GM21717 (cell line): ENCODE results near the gene PIANP.
A peak's percentile ranks its signal among the peaks of the same experiment; 100 is the strongest.
"Not testable (repeated sequence)": the region's sequence is repeated elsewhere in the genome, so short reads cannot be mapped to it uniquely, and the experiment has no call there.

Experiments used
- ATAC-seq: cut with Tn5 transposase; IDR thresholded peaks from one replicate; pipeline ENCODE4 v1.9.1; 2021; ENCODE audit warnings: mild to moderate bottlenecking, moderate library complexity; ENCODE audit not compliant: unreplicated experiment

PIANP gene, protein sequence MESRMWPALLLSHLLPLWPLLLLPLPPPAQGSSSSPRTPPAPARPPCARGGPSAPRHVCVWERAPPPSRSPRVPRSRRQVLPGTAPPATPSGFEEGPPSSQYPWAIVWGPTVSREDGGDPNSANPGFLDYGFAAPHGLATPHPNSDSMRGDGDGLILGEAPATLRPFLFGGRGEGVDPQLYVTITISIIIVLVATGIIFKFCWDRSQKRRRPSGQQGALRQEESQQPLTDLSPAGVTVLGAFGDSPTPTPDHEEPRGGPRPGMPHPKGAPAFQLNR

DNA sequence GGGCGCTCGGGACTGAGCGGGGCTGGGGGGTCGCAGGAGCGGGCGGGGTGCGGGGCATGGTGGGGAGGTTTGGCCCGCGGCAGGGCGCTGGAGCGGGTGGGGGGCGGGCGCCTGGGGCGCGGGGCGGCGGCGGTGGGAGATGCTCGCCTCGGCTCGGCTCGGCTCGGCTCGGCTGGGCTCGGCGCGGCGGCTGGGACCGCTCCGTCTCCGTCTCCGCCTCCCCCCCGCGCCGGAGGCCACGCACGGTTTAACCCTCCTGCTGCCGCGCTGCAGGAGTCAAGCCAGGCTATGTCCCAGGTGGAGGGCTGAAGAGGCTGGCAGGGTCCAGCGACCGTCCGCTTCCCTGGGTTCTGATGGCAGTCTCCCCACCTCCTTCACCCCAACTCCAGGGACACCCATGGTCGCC is at the start of gene PIANP:
Gene PIANP (minus strand): TSS at position 170 of the 406 bp plus-strand sequence. CDS start 2,754 bp downstream, outside the sequence.
- no peak for ATAC-seq

DNA sequence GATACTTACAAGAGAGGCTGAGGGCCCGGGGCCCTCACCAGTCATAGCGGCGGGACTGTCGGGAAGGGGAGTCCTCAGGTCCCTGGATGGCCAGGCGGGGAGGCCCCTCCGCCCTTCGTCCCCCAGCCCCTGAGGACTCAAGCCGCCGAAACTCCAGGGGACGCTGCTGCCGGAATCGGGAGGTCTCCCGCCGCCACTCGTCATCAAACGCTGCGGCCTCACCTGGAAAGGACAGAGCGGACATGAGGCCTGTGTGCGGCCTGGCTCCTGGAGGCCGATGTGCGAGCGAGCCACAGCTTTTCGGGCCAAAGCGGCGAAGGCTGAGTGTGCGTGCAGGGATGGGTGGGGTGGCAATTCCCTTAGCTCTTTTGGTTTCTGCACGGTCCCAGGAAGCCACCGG is 48.1 kb upstream of the PIANP start:
- ATAC-seq = no peak

DNA sequence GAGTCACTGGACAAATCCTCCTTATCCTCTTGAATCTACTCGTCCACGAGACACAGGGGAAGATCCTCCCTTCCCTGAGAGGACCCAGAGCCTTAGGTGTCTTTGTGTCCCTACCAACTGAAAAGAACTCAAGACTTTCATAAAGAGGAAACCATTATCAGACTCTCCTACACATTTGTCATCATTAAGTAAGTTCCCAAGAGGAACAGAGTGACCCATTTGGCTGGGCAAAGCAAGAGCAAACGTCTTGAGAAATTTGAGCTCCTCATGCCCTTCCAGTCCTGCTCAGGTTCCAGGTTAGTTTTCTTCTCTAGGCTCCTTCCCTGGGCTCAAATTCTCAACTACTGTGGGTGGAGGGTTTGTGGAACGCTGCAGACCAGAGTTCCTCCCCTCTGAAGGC is 46.6 kb upstream of the PIANP start:
- ATAC-seq = no peak

DNA sequence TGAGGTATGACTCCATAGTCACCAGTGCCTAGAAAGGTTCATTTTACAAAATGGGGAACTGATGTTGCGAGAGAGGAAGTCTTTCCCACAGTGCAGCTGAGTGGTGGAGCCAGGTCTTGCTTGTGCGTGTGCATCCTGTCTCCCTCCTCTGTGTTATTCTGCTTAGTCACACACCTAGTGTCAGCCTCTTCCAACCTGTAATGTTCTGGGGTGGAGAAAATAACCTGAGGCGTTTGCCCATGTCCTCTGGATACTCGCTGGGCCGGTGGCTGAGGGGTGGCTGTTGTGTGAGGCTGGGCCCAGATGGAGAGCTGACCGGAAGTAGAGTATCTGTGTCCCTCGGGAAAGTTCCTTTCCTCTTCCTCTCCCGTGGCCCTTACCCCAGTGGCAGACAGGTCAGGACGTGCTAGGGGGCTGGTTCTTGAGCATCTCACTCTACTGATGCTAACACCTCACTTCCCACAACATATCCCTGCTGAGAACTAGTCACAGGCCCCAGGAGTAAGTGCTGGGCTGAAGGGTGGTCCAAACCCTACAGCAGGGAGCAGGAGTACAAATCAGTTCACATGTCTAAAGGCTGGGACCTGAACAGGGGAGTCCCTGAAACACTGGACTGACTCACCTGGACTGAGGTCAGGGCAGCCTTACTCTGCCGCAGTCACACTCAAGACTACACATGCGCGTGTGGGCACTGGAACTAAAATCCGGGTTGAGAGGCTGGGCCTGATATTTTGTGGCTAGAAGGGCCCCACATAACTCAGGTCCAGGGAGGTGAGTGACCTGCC is 45.3 kb upstream of the PIANP start:
- ATAC-seq = no peak

DNA sequence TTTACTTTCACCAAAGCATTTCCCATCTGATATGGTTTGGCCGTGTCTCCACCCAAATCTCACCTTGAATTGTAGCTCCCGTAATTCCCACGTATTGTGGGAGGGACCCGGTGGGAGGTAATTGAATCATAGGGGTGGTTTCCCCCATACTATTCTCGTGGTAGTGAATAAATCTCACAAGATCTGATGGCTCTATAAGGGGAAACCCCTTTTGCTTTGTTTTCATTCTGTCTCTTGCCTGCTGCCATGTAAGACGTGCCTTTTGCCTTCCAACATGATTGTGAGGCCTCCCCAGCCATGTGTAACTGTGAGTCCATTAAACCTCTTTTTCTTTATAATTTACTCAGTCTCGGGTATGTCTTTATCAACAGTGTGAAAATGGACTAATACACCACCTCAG is 42.7 kb upstream of the PIANP start:
- ATAC-seq = not testable (repeated sequence)

DNA sequence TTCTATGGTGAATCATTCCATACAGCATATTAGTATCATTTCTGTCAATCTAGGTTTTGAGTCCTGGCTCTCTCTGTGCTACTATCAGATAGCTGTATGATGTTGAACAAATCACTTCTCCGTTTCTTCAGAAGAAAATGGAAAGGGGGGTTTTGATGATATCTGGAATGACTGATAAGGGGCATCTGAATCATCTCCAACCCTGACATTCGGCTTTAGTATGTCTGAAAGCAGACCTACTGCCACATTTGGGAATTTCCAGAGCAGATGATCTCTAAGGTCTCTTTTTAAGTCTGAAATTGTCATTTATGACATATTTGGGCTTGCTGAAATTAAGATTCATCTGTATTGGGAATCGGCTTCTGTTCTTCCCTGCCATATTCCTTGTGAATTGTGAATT is 42.2 kb upstream of the PIANP start:
- no peak for ATAC-seq

DNA sequence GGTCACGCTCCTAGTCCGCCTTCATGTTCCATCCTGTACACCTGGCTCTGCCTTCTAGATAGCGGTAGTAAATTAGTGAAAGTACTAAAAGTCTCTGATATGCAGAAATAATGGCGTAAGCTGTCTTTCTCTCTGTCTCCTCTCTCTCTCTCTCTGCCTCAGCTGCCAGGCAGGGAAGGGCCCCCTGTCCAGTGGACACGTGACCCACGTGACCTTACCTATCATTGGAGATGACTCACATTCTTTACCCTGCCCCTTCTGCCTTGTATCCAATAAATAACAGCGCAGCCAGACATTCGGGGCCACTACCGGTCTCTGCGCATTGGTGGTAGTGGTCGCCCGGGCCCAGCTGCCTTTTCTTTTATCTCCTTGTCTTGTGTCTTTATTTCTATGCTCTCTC is 41.5 kb upstream of the PIANP start:
- ATAC-seq = not testable (repeated sequence)

DNA sequence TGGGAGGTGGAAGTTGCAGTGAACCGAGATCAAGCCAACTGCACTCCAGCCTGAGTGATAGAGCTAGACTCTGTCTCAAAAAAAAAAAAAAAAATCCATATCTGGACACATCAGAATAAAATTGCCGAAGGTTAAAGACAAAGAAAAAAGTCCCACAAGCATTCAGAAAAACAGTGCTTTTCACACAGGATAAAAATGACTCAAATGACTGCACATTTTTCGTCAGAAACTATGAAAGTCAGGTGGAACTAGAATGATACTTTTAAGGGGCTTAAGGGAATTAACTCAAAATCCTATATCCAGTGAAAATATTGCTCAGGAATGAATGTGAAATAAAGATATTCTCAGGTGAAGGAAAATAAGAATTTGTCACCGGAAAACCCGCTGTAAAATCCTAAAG is 36.1 kb upstream of the PIANP start:
- ATAC-seq = no peak

DNA sequence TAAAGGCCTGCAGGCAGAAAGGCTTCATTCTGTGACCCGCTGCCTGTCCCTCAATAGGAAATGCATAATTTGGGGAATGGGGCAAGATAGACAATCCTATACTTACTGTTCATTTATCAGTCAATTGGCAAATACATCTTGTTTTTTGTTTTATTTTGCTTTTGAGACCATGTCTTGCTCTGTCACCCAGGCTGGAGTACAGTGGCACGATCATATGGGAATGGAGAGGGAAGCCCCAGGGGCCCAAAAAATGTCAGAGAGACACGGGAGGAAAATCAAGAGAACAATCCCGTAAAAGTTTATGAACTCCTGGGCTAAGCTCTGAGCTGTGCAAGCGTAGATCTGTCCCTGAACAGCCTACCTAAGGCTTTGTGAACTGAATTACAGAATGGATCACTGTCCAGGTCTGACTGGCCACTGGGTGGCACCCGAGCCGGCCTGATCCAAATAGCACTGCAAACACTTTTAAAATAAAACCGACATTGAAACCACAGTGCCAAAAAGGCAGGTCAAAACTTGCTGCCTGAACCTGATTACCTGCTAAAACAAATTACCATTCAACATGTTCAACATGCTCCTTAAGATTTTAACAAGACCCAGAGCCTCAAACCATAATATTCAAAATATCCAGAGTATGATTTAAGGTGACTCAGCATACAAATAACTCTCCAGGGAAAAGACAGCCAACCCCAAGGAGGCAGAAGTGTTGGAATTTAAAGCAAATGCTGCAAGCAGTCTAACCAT is 35.0 kb upstream of the PIANP start:
- no peak for ATAC-seq

DNA sequence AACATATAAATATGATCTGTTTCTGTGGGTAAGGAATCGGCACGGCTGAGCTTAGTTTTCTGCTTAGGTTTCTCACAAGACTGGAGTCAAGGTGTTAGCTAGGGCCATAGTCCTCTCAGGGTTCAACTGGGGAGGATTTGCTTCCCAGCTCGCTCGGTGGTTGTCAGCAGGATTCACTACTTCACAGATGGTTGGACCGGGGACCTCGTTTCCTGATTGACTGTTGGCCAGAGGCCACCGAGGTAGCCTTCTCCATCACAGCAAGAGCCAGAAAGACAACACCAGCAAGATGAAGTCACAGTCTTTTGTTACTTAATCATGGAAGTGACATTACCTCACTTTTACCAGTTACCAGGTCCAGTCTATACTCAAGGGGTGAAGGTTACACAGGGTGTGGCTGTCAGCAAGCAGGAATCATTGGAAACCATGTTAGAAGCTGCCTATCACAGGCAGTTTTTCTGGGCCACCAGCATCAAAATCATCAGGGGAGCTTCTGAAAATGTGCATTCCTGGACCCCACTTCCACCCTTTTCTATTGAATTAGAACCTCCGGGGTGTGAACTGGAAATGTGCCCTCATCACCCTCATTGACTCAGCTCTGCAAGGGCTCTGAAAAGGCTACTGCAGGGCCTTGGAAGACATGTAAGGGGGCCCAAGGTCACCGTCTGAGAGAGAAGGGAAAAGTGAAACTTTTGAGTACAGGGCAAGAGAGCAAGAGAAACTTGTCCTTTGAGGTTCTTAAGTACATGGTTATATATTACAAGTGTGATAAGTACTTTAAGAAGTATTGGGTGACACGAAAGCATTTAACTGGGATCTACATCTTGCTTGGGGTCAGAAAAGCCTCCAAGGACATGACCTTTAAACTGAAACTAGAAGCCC is 34.1 kb upstream of the PIANP start:
- no peak for ATAC-seq

DNA sequence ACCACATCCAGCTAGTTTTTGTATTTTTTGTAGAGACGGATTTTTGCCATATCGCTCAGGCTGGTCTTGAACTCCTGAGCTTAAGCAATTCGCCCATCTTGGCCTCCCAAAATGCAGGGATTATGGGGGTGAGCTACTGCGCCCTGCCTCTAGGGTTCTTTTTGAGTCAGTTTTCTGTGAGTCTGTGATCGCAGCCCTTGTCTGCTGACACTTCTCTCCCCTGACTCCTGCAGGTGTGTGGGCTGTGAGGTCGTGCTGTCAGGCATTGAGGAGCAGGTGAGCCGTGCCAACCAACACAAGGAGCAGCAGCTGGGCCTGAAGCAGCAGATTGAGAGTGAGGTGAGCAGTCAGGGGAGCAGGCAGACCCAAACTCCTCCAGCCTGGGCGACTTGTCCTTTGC is 29.6 kb upstream of the PIANP start:
- ATAC-seq = no peak

DNA sequence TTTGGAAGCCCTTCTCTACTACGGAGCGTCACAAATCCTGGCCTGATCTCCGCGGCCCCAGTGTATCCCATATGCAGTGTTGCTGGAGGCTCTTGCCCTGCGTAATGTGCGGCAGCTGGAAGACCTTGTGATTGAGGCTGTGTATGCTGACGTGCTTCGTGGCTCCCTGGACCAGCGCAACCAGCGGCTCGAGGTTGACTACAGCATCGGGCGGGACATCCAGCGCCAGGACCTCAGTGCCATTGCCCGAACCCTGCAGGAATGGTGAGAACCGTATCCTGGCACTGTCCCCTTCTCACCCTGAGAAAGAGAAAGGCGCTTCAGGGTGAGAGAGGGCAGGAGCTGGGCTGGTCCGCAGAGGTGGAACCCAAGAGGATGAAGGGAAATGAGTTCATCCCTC is 28.6 kb upstream of the PIANP start:
- ATAC-seq = no peak

DNA sequence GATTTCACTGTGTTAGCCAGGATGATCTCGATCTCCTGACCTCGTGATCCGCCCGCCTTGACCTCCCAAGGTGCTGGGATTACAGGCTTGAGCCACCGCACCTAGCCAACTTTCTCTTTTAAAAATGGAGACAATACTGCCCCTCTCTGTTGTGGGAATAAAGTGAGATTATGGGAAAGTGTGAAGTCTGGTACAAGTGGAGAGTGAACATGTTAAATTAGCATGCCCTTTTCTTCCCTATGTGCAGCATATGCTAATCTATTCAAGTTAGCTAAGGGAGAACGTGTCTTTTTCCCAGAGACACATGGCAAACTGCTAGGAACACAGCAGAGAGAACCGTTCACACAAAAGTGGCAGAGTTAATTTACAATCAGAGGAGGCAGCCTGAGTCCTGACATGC is 24.7 kb upstream of the PIANP start:
- ATAC-seq = no peak

DNA sequence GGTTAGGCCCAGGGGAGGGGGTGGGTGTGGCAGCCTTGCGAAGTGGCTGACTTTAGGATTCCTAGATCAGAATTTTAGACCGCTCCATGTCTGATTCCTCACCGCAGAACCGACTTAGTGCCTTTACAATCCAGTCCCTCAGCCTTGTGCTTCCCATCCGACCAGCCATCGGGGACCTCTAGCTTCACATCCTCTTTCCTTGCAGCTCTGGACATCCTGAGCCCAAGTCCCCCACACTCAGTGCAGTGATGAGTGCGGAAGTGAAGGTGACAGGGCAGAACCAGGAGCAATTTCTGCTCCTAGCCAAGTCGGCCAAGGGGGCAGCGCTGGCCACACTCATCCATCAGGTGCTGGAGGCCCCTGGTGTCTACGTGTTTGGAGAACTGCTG is 23.8 kb upstream of the PIANP start:
- ATAC-seq = peak; percentile 30

DNA sequence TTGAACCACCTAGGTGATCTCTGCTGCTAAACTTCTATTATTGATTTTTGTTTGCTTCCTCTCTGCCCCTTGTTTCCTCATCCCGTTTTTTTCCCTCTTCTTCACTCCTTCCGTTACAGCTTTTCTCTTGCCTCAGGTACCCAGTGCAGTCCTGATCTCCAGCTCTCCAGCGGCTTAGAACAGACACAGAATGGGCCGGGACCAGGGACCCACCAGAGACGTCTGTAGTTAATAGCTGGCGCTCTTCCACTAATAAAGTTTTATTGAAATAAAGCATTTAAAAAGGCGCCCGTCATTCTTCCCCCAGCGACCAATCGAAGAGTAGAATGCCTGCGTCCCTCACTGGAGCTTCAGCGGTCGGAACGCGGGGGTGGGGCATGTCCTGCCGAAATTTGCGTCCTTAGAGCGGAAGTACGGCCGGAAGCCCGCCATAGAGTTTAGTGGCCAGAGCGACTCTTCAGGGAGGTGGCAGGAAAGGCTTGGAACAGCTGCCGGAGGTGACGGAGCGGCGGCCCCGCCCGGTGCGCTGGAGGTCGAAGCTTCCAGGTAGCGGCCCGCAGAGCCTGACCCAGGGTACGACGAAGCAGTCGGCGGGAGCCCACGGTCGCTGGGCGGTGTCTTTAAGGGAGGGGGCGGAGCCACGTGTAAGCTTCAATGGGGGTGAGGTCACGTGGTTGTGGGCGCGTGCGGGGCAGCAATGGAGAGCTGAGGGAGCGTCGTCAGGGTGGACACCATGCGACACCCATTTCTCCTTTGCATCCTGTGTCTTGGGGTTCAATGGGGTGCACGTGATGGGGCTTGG is 23.2 kb upstream of the PIANP start, which contains the start of gene COPS7A:
Gene COPS7A (plus strand): TSS at position 440 of the 802 bp plus-strand sequence. CDS start 611 bp downstream, outside the sequence.
- peak; percentile 81 for ATAC-seq

DNA sequence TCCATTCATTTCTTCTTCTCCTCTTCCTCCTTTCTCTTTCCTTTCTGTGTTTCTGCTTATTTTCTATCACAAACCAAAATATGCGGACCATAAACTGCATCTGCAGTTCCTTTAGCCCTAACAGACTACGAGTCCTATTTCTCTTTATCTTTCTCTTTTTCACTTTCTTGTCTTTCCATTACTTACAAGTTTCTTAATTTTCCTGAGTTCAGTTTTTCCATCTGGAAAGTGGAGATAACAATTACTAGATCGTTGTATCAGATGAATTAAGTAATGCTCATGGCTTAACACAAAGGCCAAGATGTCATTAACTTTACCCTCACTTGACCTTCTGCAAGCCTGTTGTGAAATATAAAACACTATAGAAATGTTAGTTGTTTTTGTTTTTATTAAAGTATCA is 22.2 kb upstream of the PIANP start:
- ATAC-seq = no peak

DNA sequence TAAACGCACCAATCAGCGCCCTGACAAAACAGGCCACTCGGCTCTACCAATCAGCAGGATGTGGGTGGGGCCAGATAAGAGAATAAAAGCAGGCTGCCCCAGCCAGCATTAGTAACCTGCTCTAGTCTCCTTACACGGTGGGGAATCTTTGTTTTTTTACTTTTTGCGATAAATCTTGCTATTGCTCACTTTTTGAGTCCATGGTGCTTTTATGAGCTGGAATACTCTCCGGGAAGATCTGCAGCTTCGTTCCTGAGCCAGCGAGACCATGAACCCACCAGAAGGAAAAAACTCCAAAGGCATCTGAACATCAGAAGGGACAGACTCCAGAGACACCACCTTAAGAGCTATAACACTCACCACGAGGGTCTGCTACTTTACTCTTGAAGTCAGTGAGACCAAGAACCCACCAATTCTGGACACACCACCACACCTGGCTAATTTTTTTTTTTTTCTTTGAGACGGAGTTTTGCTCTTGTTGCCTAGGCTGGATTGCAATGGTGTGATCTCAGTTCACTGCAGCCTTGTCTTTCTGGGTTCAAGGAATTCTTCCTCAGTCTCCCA is 16.3 kb upstream of the PIANP start:
- ATAC-seq = no peak

DNA sequence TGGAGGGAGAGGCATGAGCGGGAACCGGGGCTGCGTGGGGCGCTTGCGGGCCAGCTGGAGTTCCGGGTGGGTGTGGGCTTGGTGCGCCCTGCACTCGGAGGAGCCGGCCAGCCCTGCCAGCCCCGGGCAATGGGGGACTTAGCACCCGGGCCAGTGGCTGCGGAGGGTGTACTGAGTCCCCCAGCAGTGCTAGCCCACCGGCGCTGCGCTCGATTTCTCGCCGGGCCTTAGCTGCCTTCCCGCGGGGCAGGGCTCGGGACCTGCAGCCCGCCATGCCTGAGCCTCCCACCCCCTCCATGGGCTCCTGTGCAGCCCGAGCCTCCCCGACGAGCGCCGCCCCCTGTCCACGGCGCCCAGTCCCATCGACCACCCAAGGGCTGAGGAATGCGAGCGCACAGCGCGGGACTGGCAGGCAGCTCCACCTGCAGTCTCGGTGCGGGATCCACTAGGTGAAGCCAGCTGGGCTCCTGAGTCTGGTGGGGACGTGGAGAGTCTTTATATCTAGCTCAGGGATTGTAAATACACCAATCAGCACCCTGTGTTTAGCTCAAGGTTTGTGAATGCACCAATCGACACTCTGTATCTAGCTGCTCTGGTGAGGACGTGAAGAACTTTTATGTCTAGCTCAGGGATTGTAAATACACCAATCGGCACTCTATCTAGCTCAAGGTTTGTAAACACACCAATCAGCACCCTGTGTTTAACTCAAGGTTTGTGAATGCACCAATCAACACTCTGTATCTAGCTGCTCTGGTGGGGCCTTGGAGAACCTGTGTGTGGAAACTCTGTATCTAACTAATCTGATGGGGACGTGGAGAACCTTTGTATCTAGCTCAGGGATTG is 15.6 kb upstream of the PIANP start:
- ATAC-seq = not testable (repeated sequence)

DNA sequence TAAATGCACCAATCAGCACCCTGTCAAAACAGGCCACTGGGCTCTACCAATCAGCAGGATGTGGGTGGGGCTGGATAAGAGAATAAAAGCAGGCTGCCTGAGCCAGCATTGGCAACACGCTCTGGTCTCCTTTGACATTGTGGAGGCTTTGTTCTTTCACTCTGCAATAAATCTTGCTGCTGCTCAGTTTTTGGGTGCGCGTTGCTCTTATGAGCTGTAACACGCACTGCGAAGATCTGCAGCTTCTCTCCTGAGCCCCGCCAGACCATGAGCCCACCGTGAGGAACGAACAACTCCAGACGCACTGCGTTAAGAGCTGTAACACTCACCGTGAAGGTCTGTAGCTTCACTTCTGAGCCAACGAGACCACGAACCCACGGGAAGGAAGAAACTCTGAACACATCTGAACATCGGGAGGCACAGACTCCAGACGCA is 8.4 kb upstream of the PIANP start:
- no peak for ATAC-seq
